Erythroblast (primary cell): Measurements from ENCODE around the gene LDLRAD4.

Source experiments
- DNase-seq, 2 experiments: peaks; one replicate each; lab custom pipeline; 2025; lab: John Stamatoyannopoulos, UW
- GATA1 ChIP-seq: IDR thresholded peaks from 2 replicates; pipeline ENCODE4 v1.6.1; 2011; ENCODE audit warnings: low read depth, mild to moderate bottlenecking, control low read depth, low read length, moderate library complexity
- POLR2A ChIP-seq: IDR thresholded peaks from 2 replicates; pipeline ENCODE4 v1.6.1; 2011; ENCODE audit warnings: mild to moderate bottlenecking, low read length

The LDLRAD4 gene

GRCh38 chr18:13388586-13389490 lies 170.3 kb downstream of the LDLRAD4 start:
- no peak for DNase-seq
- TF ChIP-seq POLR2A (no peak), GATA1 (no peak)

GRCh38 chr18:13389491-13390131 lies 171.1 kb downstream of the LDLRAD4 start:
- TF ChIP-seq POLR2A, result no peak

GRCh38 chr18:13390196-13390595 lies 171.6 kb downstream of the LDLRAD4 start:
- TF ChIP-seq GATA1 (no peak), POLR2A (no peak)
- DNase-seq, result no peak

More at GRCh38 chr18:13389491-13390131, 171.1 kb downstream of the LDLRAD4 start:
- DNase-seq, result no peak

GRCh38 chr18:13390711-13391110 lies 172.2 kb downstream of the LDLRAD4 start:
- no peak for DNase-seq
- TF ChIP-seq GATA1 (no peak), POLR2A (no peak)

GRCh38 chr18:13392029-13392750 lies 173.6 kb downstream of the LDLRAD4 start:
- DNase-seq, result no peak
- TF ChIP-seq GATA1 (no peak), POLR2A (no peak)

- no peak for DNase-seq
- TF ChIP-seq GATA1 (no peak), POLR2A (no peak)
These were observed 174.3 kb downstream of the LDLRAD4 start for GRCh38 chr18:13392899-13393298.

DNA sequence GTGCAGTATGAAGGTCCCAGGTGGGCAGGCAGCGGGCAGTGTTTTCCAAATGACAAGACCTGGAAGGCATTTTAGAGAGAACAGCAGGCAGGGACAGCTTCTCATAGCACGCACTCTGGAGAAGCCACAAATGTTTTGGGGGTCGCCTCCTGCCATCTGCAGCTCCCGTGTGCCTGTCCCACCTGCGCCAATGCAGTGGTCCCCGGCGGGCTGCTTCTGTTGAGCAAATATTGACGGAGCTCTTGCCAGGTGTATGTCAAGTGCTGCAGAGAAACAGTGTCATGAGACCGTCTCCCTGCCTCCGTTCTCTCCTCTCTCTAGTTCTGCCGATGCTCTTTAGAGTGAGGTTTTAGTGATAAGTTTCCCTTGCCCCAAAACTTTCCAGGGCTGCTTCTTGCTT lies 174.8 kb downstream of the LDLRAD4 start:
- no peak for TF ChIP-seq POLR2A
- no peak for TF ChIP-seq GATA1
- no peak for DNase-seq

- TF ChIP-seq POLR2A (no peak), GATA1 (no peak)
- peak; percentile 26 to 40 for DNase-seq
These were observed 176.2 kb downstream of the LDLRAD4 start for GRCh38 chr18:13394801-13395200.

- DNase-seq, result no peak
- TF ChIP-seq GATA1, result no peak
- no peak for TF ChIP-seq POLR2A
These were observed 177.0 kb downstream of the LDLRAD4 start for GRCh38 chr18:13395577-13395976.

DNA sequence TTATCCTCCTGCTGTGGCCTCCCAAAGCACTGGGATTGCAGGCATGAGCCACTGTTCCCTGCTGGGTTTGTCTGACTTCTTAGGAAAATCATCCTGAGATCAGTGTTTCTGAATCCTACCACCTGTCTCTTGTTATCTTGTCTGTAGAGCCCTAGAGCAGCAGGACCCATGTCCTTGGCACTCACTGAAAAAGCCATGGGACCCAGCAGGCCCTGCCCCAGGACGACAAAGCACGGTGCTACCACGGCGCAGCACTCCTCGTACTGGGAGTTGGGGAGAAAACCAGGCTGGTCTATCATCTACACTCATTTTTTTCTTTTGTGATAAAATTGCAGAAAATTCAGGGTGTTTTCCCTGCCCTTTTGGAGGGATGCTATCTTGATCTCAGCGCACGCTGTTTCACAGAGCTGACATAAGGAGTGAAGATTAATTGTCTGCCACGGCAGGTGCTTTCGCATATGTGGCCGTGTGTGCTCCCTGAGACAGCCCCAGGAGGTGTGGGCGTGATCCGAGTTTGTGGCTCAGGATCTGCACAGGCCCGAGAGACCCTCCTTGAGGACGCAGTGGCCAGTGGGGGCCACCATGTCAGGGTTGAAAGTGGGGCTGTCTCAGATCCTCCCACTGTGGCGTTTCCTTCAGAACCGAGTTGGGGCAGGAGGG lies 179.1 kb downstream of the LDLRAD4 start:
- no peak for TF ChIP-seq GATA1
- no peak for TF ChIP-seq POLR2A
- DNase-seq, result no peak

DNA sequence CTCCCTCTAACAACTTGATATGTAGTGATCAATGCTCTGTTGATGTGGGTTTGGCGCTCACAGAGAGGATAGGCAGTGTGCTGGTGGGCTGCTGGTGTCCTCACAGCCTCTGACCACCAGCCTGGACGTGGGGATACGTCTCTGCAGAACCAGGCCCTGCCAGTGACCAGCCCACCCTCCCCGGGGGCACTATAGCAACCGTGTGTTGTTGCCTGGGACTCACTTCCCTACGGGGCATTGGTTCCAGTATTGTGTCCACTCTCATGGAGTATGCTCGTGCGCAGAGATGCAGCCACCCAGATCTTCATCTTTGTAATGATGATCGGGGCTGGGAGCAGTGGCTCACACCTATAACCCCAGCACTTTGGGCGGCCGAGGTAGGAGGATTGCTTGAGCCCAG lies 180.1 kb downstream of the LDLRAD4 start:
- DNase-seq, result no peak

DNA sequence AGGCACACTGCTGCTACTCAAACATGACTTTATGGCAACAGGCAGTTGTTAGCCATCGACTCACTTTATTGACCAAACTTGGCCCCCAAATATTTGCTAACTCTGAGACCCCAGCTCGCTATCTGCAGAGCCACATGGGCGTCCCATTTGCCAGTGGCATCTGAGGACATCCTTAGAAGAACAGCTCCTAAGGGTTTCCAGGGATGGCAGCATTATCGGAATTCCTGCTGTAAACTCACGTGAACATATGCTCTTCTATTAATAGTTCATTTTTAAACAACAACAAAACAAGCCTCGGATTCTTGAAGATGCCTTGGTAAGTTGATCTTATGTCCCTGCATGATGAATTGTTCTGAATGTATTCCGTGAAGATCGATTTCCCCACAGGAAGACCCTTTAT lies 181.0 kb downstream of the LDLRAD4 start:
- no peak for DNase-seq
- TF ChIP-seq POLR2A (no peak), GATA1 (no peak)

More for the DNA sequence above, 180.1 kb downstream of the LDLRAD4 start:
- TF ChIP-seq GATA1, result no peak
- no peak for TF ChIP-seq POLR2A

DNA sequence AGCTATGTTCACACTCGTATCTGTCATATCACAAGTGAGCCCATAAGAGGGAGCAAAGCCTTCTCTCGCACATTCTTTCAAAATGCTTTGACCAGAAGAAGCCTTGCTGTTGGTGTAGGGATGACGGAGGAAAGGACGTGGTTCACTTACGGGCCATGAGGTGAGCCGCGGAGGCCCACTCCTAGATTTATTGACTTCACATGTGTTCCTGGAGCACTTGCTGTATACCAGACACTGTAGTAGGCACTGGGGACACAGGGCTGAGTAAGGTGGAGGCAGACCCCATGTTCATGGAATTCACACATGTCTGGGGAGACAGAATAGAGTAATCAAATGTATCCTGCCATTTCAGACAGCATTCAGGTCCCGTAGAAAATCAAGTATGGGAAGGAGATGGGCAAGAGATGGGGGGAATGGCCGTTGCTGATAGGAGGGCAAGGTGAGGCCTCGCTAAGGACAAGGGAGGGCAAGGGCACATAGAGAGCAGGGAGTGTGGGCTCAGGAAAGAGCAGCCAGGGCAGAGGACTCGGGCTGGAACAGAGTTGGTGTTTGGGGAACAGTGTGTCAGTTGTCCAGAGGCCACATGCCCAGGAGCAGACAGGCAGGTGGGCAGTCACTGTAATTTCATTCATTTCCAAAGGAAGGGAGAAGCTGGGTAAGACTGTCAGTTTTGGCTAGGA lies 182.2 kb downstream of the LDLRAD4 start:
- no peak for DNase-seq

More for the DNA sequence above, 182.2 kb downstream of the LDLRAD4 start:
- TF ChIP-seq GATA1 (no peak), POLR2A (no peak)
